Progenitor cell of endocrine pancreas (in vitro differentiated cells): ENCODE data around the gene TWIST2. TPM values are rescaled to one million over a fixed set of nuclear protein-coding genes. Genes with fewer than 3 reads are reported as not detected.

Experiments used
- DNase-seq: peaks from one replicate; pipeline ENCODE4 v3.0.0; 2021; ENCODE audit warnings: low spot score; ENCODE audit not compliant: unreplicated experiment
- H3K27ac Mint-ChIP-seq: 2 replicates; pipeline ENCODE4 v1.8.0; 2021; ENCODE audit warnings: mild to moderate bottlenecking, moderate library complexity, mixed read lengths
- H3K27me3 Mint-ChIP-seq: 2 replicates; pipeline ENCODE4 v1.8.0; 2021; ENCODE audit warnings: mixed read lengths
- H3K36me3 Mint-ChIP-seq: 2 replicates; pipeline ENCODE4 v1.8.0; 2022; ENCODE audit warnings: mixed read lengths; ENCODE audit not compliant: insufficient read depth
- H3K4me1 Mint-ChIP-seq: 2 replicates; pipeline ENCODE4 v1.8.0; 2021; ENCODE audit warnings: low read depth, mixed read lengths
- H3K4me3 Mint-ChIP-seq: 2 replicates; pipeline ENCODE4 v1.8.0; 2021; ENCODE audit warnings: low read depth, mild to moderate bottlenecking, moderate library complexity, mixed read lengths
- H3K9me3 Mint-ChIP-seq: 2 replicates; pipeline ENCODE4 v1.8.0; 2021; ENCODE audit warnings: low read depth, mixed read lengths
- CTCF ChIP-seq: fragments of 200-600 bp; sonication (generic); IDR thresholded peaks from one replicate; pipeline ENCODE4 v1.5.0; 2021; ENCODE audit warnings: antibody characterized with exemption, mild to moderate bottlenecking; ENCODE audit not compliant: unreplicated experiment
- total RNA-seq: library from RNA; stranded (reverse); gene quantifications from 2 replicates; pipeline ENCODE4 v1.2.1, GENCODE V29; 2021

The TWIST2 gene
- total RNA-seq, 1 donor from 2014 or later = not detected

- no peak for TF ChIP-seq CTCF
- H3K27me3 Mint-ChIP-seq = peaks cover 18% of the 10 kb centered on the region
- no peaks in the 10 kb centered on the region for H3K9me3 Mint-ChIP-seq
- H3K4me1 Mint-ChIP-seq = no peaks in the 10 kb centered on the region
- no peaks in the 10 kb centered on the region for H3K36me3 Mint-ChIP-seq
- DNase-seq = no peak
- H3K4me3 Mint-ChIP-seq = no peak overlapping the region
- no peak overlapping the region for H3K27ac Mint-ChIP-seq
Observed at GRCh38 chr2:238913931-238914647, 66.2 kb downstream of the TWIST2 start.

GRCh38 chr2:238914648-238915015, 66.7 kb downstream of the TWIST2 start:
- H3K9me3 Mint-ChIP-seq = no peaks in the 10 kb centered on the region
- no peak overlapping the region for H3K27ac Mint-ChIP-seq
- DNase-seq = no peak
- no peaks in the 10 kb centered on the region for H3K36me3 Mint-ChIP-seq
- peaks cover 21% of the 10 kb centered on the region for H3K27me3 Mint-ChIP-seq
- H3K4me3 Mint-ChIP-seq = no peak overlapping the region
- no peaks in the 10 kb centered on the region for H3K4me1 Mint-ChIP-seq
- TF ChIP-seq CTCF = no peak

GRCh38 chr2:238915196-238915595, 67.3 kb downstream of the TWIST2 start:
- Mint-ChIP-seq H3K27ac (no peak overlapping the region), H3K36me3 (no peaks in the 10 kb centered on the region), H3K9me3 (no peaks in the 10 kb centered on the region), H3K27me3 (peaks cover 21% of the 10 kb centered on the region), H3K4me1 (no peaks in the 10 kb centered on the region), H3K4me3 (no peak overlapping the region)
- DNase-seq = no peak
- TF ChIP-seq CTCF = no peak

GRCh38 chr2:238915596-238915995, 67.7 kb downstream of the TWIST2 start:
- Mint-ChIP-seq H3K4me1 (no peaks in the 10 kb centered on the region), H3K9me3 (no peaks in the 10 kb centered on the region), H3K27me3 (peaks cover 22% of the 10 kb centered on the region), H3K27ac (no peak overlapping the region), H3K4me3 (no peak overlapping the region), H3K36me3 (no peaks in the 10 kb centered on the region)
- TF ChIP-seq CTCF = no peak
- DNase-seq = no peak

GRCh38 chr2:238916176-238916874, 68.4 kb downstream of the TWIST2 start:
- Mint-ChIP-seq H3K27me3 (peaks cover 26% of the 10 kb centered on the region), H3K4me1 (no peaks in the 10 kb centered on the region), H3K9me3 (no peaks in the 10 kb centered on the region), H3K36me3 (no peaks in the 10 kb centered on the region), H3K4me3 (no peak overlapping the region), H3K27ac (no peak overlapping the region)
- no peak for DNase-seq
- TF ChIP-seq CTCF = no peak
